ENCODE measurements around the gene STAG1.
"Not testable (repeated sequence)": the region's sequence is repeated elsewhere in the genome, so short reads cannot be mapped to it uniquely, and the experiment has no call there.

The STAG1 gene

DNA sequence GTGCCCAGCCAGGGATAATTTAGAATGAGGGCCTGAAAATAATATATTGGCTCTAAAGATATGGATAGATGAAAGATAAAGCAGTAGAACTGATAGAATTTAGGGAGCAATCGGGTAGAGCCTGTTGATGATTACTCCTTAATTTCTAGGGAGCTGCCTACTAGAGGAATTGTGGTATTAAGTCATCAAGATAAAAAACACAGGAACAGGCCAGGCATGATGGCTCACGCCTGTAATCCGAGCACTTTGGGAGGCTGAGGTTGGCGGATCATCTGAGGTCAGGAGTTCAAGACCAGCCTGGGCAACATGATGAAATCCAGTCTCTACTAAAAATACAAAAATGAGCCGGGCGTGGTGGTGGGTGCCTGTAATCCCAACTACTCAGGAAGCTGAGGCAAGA, 371.6 kb downstream of the STAG1 start:
- DNase-seq: peak; percentile 10

DNA sequence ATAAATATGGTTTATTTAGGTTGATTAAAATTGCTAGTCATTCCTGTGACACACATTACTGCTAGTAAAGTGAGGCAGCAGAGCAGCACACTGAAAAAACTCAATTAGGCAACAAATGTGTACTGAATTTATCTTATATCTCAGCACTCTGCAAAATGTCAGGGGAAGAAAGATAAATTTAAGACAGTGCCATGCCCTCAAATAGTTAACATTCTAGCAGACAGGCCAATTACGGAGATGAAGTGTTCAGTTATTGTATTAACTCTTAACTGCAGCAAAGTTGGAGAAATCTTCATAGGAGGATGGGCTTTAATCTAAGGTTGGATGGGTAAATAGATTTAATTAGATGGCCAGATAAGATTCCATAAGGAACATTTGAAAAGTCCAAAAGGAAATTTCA, 374.2 kb downstream of the STAG1 start:
- DNase-seq: no peak

DNA sequence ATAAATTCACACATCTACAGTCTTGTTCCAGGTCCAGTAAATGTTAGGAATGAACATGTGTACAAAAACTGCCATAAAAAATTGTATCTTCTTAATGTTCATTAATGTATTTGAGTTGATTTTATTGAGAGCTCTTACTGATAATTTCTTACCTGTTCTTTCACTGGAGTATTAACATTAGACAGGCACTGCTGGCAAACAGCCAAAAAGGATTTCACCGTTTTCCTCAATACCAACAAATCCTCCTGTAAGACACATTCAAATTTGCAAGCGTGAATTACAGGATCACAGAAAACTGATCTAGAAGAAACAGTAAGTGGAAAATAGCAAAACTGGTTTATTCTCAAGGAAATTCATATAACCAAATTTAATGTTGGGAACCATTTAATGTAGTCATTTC, 374.7 kb downstream of the STAG1 start:
- no peak for DNase-seq

DNA sequence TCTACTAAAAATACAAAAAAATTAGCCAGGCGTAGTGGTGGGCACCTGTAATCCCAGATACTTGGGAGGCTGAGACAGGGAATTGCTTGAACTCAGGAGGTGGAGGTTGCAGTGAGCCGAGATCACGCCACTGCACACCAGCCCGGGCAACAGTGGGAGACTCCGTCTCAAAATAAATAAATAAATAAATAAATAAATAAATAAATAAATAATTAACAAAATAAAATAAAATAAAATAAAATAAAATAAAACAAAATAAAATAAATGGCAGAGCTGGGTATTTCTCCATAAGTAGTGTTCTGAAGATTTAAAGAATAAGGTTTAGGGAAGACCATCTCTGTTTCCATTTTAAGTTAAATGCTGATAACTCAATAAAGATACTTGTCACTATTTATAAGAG, 376.4 kb downstream of the STAG1 start:
- not testable (repeated sequence) for DNase-seq

DNA sequence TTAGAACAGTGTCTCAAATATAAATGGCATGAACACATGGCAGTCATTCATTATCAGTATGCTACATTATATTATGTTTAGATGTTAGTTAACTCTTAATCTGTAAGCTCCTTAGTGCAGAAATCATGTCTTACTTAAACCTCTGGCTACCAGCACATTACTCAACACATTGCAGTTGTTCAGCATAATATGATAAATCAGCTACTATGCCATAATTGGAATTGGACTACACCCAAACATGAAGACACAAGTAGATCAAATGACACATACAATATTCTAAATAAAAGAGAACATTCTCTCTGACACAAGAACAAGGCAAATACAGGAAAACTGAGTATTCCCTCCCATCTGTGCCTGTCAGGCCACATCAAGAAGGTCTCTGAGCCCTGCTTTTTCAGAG, 385.9 kb downstream of the STAG1 start:
- peak; percentile 56 for DNase-seq

DNA sequence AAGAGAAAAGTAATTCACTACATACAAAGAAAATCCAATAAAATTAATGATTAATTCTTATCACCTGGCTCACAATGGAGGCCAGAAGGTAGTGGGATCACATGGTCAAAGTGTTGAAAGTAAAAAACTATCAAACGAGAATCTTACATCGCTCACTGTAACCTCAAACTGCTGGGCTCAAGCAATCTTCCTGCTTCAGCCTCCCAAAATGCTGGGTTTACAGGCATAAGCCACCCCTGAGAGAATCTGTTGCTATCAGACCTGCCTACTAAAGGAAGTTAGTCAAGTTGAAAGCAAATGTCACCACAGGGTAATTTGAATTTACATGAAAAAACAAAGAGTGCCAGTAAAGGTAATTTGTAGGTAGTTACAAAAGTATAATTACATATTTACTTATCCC, 398.7 kb downstream of the STAG1 start:
- DNase-seq: no peak

DNA sequence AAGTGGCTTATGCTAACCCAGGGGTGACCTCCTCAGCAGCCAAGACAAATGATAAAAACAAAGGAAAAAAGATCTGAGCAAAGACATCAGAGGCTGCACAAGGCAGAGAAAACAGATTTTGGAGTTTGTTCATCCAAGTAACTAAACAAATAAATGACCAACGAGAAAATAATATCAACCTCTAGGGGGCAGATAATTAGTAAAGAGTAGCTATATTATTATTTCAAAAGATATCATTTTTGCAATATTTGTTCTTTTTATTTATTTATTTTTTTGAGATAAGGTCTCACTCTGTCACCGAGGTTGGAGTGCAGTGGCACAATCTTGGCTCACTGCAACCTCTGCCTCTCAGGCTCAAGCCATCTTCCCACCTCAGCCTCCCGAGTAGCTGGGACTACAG, 400.3 kb downstream of the STAG1 start:
- no peak for DNase-seq

DNA sequence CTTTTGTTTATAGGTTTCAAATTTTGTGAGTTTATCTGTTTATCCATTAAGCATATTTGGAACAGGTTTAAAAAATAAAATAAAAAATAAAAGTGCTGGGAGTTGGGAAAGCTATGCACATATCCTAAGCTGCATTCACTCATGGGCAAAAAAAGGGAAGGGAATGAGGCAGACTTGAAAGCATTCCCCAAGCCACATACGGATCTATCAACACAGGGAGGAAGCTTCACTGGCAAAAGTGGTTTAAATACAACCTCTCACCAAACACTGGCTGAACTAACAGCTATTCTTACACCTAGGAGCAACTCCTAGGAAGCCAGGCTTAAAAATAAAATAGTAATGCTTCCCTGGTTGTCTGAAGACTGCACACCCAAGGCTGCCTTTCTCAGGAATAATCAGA, 400.8 kb downstream of the STAG1 start:
- peak; percentile 26 for DNase-seq

DNA sequence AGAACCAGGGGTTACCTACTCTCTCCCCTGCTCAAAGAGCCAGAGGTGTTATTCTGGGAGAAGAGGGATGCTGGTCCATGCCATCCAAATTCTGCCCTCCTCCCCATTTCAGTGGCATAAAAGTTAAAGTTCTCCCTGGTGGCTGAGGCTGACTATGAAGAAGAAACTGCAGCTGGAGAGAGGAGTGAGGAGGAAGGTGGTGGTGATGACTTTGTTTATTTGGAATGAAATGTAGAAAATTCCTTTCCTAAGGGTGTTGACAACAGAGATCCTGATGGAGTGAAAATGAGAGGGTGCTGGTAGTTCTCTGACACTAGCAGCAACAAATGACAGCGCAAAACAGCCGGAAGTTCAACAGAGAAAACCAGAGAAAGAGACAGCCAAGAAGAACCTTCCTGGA, 401.6 kb downstream of the STAG1 start:
- DNase-seq: peak; percentile 82

DNA sequence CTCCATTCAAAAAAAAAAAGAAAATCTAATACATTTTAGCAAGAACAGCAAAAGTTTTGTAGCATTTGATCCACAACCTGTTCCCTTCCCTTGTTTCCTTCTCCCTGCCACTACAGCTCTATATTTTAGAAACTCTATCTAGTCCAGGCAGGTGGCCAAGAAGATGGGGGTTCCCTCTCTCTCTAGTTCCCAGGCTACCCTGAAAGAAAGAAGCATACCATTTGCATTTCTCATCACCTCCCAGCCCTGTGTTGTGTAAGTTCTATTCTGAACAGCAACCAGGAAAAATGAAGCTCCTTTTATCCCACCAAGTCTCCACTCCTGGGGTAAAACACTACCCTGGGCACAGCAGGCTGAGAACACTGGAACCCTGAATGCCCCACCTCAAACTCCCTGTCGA, 402.0 kb downstream of the STAG1 start:
- peak; percentile 97 for DNase-seq

DNA sequence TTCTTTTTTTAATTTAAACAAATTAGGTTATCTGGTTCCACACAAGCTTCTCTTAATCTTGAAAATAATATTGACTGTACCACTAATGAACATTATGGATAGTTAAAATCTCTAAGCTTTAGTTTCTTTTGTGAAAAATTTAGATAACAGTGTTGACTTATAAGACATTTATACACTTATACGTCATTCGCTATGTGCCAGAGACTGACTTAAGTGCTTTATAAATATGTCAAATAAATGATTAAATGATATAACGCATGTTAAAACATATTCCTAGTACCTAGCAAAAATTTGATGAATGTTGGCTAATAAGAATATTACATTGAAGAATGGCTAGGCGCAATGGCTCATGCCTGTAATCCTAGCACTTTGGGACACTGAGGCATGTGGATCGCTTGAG, 405.7 kb downstream of the STAG1 start:
- DNase-seq: no peak

DNA sequence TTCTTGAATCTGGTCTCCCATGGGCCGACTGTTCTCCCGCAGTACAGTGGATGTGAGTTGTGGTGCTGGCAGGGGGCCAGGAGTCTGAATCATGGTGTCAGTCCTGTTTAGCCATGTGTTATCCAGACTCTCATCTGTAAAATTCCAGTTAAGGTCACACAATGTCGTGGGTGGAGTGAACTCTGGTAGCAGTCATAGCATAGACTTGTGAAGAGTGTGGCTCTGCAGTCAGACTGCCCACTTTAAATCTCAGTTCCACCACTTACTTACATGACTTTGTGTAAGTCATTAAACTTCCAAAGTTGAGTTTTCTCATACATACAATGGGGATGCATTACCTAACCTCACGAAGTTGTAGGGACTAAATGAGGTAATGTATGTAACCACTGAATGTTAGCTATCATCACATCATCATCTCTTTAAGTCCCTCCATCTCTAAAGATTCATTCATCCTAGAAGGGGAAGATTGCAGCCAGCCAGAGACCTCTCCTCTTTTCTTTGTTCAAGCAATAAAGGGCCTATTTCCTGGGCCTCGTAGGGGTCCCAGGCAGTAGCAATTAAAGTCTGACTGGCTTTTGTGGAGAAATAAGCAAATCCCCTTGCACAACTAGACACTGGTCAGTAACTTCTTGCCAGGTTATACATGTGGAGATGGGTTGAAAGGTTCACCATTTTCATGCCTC, 408.2 kb downstream of the STAG1 start:
- peak; percentile 93 for DNase-seq

DNA sequence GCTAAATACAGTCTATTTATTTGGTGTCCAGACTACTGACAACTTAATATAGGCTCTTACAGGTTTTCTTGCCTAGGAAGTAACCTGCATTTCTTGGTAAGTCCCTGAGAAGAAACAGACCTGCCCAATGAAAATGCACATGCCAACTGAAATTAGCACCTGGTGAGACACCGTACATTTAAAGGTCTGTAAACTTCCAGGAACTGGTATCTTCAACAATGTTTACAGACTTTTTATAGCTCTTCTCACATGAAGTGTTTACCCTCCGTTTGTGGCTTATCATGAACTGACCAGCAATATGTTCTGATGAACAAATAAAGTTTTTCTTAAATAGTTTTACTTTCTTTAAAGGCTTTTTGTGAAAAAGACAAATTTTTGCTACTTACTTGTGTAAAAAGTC, 408.7 kb downstream of the STAG1 start:
- DNase-seq: no peak

DNA sequence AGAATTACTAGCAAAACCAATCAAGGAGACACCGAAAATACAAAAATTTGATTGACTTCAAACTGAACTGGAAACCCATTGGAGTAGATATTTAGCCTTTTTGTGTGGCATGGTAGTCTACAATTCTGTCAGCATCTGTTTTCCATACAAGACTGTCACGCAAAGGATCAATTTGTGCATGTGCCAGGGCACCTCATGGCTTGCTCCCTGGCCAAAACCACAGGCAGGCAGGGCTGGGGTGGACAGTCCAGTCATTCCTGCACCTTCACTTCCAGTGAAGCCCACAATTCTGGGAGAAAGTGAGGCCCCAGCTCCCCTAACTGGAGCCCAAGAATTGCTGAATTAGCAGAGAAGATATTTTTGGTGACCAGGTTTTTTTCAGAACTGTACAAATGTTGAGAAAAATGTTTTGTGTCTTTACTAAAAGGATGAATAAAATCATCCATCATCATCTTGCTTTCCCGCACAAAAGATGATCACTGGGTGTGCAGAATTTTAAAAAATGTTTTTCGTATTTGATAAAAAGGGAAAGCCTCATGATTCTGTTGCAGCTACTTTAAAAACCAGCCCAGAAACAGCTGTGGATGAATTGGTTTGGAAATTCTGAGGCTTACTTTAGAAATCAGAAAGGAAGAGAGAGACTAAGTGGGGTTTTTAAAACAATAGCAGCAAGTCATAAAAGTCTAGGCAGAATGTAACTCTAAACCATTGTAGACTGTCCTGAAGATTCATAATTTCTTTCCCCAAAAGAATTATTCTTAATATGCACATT, 415.7 kb downstream of the STAG1 start:
- peak; percentile 59 for DNase-seq

DNA sequence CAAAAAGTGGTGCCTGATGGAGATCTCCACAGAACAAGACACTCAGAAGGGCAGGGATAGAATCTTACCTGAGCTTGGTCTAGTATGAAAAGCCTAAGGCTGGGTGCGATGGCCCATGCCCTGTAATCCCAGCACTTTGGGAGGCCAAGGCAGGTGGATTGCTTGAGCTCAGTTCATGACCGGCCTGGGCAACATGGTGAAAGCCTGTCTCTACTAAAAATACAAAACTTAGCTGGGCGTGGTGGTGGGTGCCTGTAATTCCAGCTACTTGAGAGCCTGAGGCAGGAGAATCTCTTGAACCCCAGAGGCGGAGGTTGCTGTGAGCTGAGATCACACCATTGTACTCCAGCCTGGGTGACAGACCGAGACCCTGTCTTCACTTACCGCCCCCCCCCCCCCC, 417.5 kb downstream of the STAG1 start:
- not testable (repeated sequence) for DNase-seq

DNA sequence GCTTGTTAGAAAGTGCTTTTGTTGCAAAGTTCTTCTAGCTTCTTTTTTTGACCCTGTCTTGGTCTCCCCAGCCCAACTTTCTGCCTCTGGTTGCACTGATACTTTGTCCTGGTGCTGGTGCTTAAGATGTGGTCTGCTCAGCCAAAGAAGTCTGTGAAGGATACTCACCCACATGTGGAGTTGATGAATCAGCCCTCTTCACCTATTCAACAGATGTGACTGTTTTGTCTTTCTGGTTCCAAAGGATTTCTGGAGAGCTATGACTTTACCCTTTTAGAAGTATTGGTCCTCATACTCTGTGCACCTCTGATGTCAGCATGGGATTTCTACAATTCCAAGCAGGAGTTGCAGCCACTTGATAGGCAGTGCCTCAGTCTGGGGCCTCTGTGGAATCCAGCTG, 418.0 kb downstream of the STAG1 start:
- DNase-seq: peak; percentile 44

DNA sequence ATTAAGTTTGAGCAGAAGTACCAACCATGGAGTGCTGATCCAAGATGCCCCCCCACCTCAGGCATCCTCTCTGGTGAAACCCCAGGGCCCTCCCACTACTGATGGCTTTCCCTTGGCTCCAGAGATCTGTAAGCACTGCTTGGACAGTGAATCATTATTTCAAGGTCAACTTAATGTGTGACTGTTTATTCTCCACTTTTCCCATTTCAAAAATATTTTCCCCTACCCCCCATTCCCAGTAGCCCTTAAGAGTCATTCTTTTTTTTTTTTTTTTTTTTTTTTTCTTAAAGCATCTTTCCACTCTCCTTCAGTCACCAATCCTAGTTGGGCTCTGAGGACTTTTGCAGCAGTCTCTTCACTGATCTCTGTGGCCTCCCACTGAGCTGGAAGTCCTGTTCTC, 419.4 kb downstream of the STAG1 start:
- peak; percentile 73 for DNase-seq

DNA sequence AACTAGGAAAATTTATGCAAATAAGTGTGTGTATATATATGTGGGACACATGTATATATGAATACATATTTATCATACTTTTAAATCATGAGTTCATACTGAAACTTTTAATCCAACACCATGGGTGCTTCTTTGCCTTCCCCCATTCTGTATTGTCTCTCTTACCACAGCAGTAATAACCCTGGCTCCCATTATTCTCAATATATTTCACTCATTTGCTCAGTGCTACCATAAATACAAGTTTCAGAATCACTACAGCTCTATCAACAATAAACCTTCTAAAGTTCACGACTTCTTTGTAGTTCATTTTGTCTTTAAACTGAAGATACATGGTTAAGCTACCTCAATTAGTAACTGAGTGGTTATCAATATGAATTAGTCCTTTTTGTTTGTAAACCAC, 419.9 kb downstream of the STAG1 start:
- no peak for DNase-seq

DNA sequence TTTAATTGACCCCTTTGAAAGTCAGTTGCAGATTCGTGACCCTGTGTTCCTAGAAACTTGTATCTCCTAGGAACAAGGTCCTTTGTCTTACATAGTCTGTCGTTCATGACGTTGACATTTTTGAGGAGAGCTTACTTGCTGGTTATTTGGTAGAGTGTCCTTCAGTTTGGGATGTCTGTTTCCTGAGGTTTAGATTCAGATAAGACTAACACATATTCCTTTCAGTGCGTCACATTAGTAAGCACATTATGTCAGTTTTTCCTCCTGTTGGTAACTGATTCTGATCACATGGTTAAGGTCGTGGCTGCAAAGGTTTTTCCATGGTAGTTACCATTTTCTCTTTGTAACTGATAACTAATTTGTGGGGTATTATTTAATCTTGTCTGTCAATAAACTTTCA, 421.3 kb downstream of the STAG1 start:
- DNase-seq: no peak

DNA sequence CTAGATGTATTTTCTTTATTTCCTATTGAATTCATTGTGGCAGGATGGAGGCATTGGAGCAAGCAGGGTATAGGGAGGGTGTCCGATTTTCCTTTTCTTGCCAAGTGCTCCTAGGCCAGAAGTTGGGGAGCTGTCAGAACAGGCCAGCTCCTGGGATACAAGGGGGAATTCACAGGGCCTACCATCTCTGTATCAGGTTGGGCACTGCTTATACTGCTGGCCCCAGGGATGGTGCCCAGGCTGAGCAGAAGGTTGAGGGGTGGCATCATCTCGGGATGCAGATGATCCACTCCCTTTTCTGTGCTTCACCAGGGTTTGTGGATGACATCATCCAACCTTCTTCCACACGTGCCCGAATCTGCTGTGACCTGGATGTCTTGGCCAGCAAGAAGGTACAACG, 422.6 kb downstream of the STAG1 start:
- DNase-seq: no peak

DNA sequence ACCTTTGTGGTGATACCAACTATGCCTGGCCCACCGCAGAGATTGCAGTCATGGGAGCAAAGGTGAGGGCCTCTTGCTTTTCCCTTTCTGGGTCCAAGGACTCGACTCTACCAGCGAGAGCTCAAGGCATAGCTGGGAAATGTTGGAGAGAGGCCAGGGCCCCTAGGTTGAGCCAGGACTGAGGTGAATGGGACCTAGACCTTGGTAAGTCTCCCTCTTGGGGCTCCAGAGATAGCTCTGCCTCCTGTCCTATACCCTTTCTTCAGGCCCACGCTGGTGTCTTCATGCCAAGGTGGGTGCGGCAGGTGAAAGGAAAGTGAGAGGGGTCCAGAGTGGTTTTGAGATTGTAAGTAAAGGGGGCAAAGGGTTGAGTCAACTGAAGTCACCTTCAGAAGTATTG, 424.5 kb downstream of the STAG1 start:
- DNase-seq: no peak

DNA sequence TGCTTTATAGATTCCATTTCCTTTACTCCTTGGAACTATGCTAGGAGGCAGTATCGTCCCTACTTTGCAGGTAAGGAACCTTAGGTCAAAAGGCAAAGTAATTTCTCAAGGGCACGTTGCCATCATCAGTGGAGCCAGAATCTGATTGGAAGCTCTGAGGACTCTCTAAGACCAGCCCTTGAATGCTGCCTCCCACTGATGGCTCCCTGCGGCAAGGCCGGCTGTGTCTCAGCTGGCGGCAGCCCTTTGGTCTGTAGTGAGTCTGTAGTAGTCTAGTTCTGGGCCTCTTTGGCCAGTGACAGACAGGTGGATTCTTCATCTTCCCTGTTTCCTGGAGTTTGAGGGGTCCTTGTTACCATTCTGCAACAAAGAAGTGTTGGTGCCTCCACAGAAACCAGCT, 425.9 kb downstream of the STAG1 start:
- DNase-seq: no peak

DNA sequence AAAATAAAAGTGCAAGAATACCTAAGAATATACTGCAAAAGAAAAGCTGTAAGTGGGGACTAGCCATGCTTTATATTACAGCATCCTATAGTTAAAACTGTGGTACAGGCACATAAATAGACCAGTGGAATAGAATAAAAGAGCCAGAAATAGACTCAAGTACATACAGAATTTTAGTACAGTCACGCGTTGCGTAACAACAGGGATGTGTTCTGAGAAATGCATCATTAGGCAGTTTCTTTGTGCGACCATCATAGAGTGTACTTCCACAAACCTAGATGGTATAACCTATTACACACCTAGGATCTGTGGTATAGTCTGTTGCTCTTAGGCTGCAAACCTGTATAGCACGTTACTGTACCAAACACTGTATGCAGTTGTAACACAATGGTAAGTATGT, 440.2 kb downstream of the STAG1 start:
- no peak for DNase-seq

DNA sequence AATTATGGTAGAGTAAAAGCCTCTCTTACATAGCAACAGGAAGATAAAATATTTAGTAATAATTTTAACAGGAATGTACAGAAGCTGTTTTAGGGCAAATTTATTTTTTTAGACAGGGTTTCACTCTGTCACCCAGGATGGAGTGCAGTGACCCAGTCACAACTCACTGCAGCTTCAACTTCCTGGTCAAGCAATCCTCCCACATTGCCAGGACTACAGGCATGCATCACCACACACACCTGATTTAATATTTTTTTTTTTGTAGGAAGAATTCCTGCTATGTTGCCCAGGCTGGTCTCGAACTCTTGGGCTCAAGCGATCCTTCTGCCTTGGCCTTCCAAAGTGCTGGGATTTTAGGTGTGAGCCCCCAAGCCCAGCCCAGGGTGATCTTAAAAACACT, 440.9 kb downstream of the STAG1 start:
- DNase-seq: no peak

DNA sequence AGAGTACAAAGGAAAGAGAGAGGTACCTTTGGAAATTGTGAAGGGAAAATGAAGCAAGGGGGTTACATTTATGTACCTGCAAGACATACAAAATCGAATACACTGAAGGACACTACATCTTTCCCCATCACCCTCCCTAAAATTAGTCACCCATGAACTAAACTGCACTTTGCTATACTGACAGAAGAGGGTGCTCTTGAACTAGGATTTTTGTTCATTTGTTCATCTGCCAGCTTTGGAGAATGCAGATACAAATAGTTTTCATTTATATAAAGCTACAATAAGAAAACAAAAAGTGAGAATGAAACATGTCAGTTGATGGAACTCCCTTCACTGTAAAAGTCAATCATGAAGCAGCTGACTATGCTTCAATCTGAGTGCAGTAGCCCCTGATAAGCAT, 446.3 kb downstream of the STAG1 start:
- peak; percentile 31 for DNase-seq
